SH-SY5Y (cell line): ENCODE measurements around the gene PPM1E.

Experiments
- GATA2 ChIP-seq: IDR thresholded peaks from 2 replicates; pipeline ENCODE4 v1.6.1; 2011; ENCODE audit warnings: mild to moderate bottlenecking, low read depth, low read length
- GATA3 ChIP-seq: IDR thresholded peaks from 2 replicates; pipeline ENCODE4 v1.6.1; 2011; ENCODE audit warnings: low read depth, mild to moderate bottlenecking, low read length, moderate library complexity

- no peak for TF ChIP-seq GATA2
- TF ChIP-seq GATA3: no peak
Observed at GRCh38 chr17:58865301-58865700, 109.6 kb downstream of the PPM1E start.
